GM12878 (cell line): Measurements from ENCODE around the gene JAGN1.

ENCODE experiments used
- CBFB ChIP-seq: IDR thresholded peaks from 2 replicates; pipeline ENCODE4 v1.6.1; 2016; ENCODE audit warnings: antibody characterized with exemption, low read depth
- EZH2 ChIP-seq: IDR thresholded peaks from 2 replicates; pipeline ENCODE4 v1.6.1; 2012; ENCODE audit warnings: low read depth, mild to moderate bottlenecking, control low read depth, inconsistent platforms, low read length, borderline replicate concordance; ENCODE audit not compliant: control insufficient read depth
- GABPA ChIP-seq: IDR thresholded peaks from 2 replicates; pipeline ENCODE4 v1.6.1; 2014; ENCODE audit warnings: antibody characterized with exemption, low read depth, mild to moderate bottlenecking, inconsistent platforms
- HDAC2 ChIP-seq: fragments of 200-600 bp; sonication (generic); IDR thresholded peaks from 2 replicates; pipeline ENCODE4 v1.6.1; 2017
- PAX5 ChIP-seq: IDR thresholded peaks from 2 replicates; pipeline ENCODE4 v1.6.1; 2011; ENCODE audit warnings: low read depth, low read length, borderline replicate concordance
- POLR2AphosphoS5 ChIP-seq: IDR thresholded peaks from 2 replicates; pipeline ENCODE4 v1.6.1; 2011; ENCODE audit warnings: mild to moderate bottlenecking, low read length, inconsistent platforms
- SP1 ChIP-seq: IDR thresholded peaks from one replicate; pipeline ENCODE4 v1.6.1; 2011; ENCODE audit warnings: low read depth, low read length
- SRF ChIP-seq, 2 experiments: IDR thresholded peaks; 2 replicates each; pipeline ENCODE4 v1.6.1; 2011; ENCODE audit warnings: low read depth in 2 of 2, low read length in 2 of 2, mild to moderate bottlenecking in 1 of 2, moderate library complexity in 1 of 2
- TARDBP ChIP-seq: IDR thresholded peaks from 2 replicates; pipeline ENCODE4 v1.6.1; 2016; ENCODE audit warnings: borderline replicate concordance
- ZNF274 ChIP-seq: IDR thresholded peaks from one replicate; pipeline ENCODE4 v1.8.0; 2011; ENCODE audit not compliant: insufficient read length, insufficient read depth
- TF ChIP-seq, protein P1 (sequence below): IDR thresholded peaks from 2 replicates; pipeline ENCODE4 v1.6.1; 2012; ENCODE audit warnings: mild to moderate bottlenecking, low read depth, low read length
- TF ChIP-seq, protein P2 (sequence below), 3 experiments: IDR thresholded peaks in 2 of 3; conservative IDR thresholded peaks in 1 of 3; 2 replicates each; pipeline ENCODE4 v1.5.1; 2011; ENCODE audit warnings: low read depth in 3 of 3, low read length in 3 of 3, mild to moderate bottlenecking in 3 of 3, control low read depth in 2 of 3, moderate library complexity in 2 of 3, inconsistent platforms in 1 of 3, mixed read lengths in 1 of 3; ENCODE audit not compliant: control insufficient read depth in 2 of 3, insufficient read depth in 1 of 3; ENCODE audit errors: extremely low read depth in 1 of 3

DNA sequence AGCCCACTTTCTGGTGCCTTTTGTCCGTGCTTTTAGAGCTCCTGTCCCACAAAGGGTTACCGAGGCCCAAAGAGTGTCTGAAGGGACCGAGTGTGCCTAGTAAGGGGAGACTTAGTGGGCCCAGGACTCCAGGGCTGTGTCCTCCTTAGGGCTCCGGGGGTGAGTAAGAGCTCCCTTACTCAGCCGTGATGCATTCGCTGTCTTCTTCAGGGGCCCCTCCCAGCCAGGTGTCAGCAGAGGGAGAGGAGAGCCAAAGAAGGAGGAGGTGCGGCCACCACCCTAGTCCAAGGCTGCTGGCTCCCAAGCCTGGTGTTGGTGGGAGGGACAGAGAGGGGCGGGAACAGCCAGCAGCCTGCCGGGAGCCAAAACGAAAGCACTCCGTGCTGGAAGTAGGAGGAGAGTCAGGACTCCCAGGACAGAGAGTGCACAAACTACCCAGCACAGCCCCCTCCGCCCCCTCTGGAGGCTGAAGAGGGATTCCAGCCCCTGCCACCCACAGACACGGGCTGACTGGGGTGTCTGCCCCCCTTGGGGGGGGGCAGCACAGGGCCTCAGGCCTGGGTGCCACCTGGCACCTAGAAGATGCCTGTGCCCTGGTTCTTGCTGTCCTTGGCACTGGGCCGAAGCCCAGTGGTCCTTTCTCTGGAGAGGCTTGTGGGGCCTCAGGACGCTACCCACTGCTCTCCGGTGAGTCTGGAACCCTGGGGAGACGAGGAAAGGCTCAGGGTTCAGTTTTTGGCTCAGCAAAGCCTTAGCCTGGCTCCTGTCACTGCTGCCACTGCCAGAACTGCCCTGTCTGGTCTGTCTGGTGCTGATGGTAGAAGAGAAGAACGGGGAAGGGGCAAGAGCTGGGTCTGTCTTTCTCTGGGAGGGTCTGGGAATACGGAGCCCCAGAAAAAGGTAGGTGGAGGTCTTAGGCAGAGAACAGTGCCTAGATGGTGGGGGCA lies 26.6 kb downstream of the JAGN1 start, which contains the start of gene IL17RC:
- TF ChIP-seq CBFB (no peak), SP1 (no peak), ZNF274 (no peak), PAX5 (no peak), EZH2 (no peak), POLR2AphosphoS5 (no peak), GABPA (no peak), SRF (IDR thresholded peaks at IDR 0.05; ENCODE audit: low read depth in 2 of 2, low read length in 2 of 2) (no peak), TARDBP (no peak), HDAC2 (no peak)
- TF ChIP-seq, protein P1, sequence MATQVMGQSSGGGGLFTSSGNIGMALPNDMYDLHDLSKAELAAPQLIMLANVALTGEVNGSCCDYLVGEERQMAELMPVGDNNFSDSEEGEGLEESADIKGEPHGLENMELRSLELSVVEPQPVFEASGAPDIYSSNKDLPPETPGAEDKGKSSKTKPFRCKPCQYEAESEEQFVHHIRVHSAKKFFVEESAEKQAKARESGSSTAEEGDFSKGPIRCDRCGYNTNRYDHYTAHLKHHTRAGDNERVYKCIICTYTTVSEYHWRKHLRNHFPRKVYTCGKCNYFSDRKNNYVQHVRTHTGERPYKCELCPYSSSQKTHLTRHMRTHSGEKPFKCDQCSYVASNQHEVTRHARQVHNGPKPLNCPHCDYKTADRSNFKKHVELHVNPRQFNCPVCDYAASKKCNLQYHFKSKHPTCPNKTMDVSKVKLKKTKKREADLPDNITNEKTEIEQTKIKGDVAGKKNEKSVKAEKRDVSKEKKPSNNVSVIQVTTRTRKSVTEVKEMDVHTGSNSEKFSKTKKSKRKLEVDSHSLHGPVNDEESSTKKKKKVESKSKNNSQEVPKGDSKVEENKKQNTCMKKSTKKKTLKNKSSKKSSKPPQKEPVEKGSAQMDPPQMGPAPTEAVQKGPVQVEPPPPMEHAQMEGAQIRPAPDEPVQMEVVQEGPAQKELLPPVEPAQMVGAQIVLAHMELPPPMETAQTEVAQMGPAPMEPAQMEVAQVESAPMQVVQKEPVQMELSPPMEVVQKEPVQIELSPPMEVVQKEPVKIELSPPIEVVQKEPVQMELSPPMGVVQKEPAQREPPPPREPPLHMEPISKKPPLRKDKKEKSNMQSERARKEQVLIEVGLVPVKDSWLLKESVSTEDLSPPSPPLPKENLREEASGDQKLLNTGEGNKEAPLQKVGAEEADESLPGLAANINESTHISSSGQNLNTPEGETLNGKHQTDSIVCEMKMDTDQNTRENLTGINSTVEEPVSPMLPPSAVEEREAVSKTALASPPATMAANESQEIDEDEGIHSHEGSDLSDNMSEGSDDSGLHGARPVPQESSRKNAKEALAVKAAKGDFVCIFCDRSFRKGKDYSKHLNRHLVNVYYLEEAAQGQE, result no peak
- TF ChIP-seq, protein P2, sequence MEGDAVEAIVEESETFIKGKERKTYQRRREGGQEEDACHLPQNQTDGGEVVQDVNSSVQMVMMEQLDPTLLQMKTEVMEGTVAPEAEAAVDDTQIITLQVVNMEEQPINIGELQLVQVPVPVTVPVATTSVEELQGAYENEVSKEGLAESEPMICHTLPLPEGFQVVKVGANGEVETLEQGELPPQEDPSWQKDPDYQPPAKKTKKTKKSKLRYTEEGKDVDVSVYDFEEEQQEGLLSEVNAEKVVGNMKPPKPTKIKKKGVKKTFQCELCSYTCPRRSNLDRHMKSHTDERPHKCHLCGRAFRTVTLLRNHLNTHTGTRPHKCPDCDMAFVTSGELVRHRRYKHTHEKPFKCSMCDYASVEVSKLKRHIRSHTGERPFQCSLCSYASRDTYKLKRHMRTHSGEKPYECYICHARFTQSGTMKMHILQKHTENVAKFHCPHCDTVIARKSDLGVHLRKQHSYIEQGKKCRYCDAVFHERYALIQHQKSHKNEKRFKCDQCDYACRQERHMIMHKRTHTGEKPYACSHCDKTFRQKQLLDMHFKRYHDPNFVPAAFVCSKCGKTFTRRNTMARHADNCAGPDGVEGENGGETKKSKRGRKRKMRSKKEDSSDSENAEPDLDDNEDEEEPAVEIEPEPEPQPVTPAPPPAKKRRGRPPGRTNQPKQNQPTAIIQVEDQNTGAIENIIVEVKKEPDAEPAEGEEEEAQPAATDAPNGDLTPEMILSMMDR (IDR thresholded peaks at IDR 0.05 in 2 of 3, conservative IDR thresholded peaks at IDR 0.05 in 1 of 3; ENCODE audit: control insufficient read depth in 2 of 3, extremely low read depth in 1 of 3, insufficient read depth in 1 of 3, low read depth in 3 of 3, low read length in 3 of 3), result no peak
